Neutrophil (primary cell): ENCODE results near the gene IQSEC1.

Experiments
- H3K27ac ChIP-seq: fragments of 200-600 bp; sonication (generic); 2 replicates; pipeline ENCODE4 v1.5.1; 2016; ENCODE audit warnings: mild to moderate bottlenecking, moderate library complexity
- H3K27me3 ChIP-seq: fragments of 200-600 bp; sonication (generic); 2 replicates; pipeline ENCODE4 v1.6.0; 2016; ENCODE audit warnings: mild to moderate bottlenecking
- H3K36me3 ChIP-seq: fragments of 200-600 bp; sonication (generic); 2 replicates; pipeline ENCODE4 v1.5.1; 2017
- H3K4me1 ChIP-seq, 2 experiments: fragments of 200-600 bp in 1 of 2; sonication (generic) in 1 of 2; 1 replicate in 1 of 2; 2 replicates in 1 of 2; pipeline versions ENCODE4 v1.5.1 to v1.6.1; 2013 to 2016; ENCODE audit warnings: low read depth in 1 of 2, low read length in 1 of 2, mild to moderate bottlenecking in 1 of 2, moderate library complexity in 1 of 2; ENCODE audit not compliant: control insufficient read depth in 1 of 2, insufficient read depth in 1 of 2
- H3K4me3 ChIP-seq, 2 experiments: fragments of 200-600 bp in 1 of 2; sonication (generic) in 1 of 2; 1 replicate in 1 of 2; 2 replicates in 1 of 2; pipeline ENCODE4 v1.5.1; 2013 to 2016; ENCODE audit warnings: low read depth in 1 of 2, low read length in 1 of 2, mild to moderate bottlenecking in 1 of 2, moderate library complexity in 1 of 2
- H3K9me3 ChIP-seq: fragments of 200-600 bp; sonication (generic); 2 replicates; pipeline ENCODE4 v1.5.1; 2016
- CTCF ChIP-seq: fragments of 200-600 bp; sonication (generic); IDR thresholded peaks from 2 replicates; pipeline ENCODE4 v1.5.1; 2016; ENCODE audit warnings: antibody characterized with exemption

Gene IQSEC1

GRCh38 chr3:13091898-13092611 lies 18.8 kb upstream of the IQSEC1 start:
- Histone ChIP-seq H3K4me3 (no peak overlapping the region), H3K9me3 (no peaks in the 10 kb centered on the region), H3K27me3 (peaks cover 35% of the 10 kb centered on the region), H3K4me1 (peaks cover 8 to 9% of the 10 kb centered on the region in 2 experiments), H3K27ac (no peak overlapping the region), H3K36me3 (no peaks in the 10 kb centered on the region)
- peak; percentile 96 for TF ChIP-seq CTCF

GRCh38 chr3:13088028-13089006 lies 15.1 kb upstream of the IQSEC1 start:
- TF ChIP-seq CTCF = no peak
- H3K36me3 ChIP-seq = no peaks in the 10 kb centered on the region
- H3K27me3 ChIP-seq = peaks cover 2% of the 10 kb centered on the region
- H3K4me1 ChIP-seq = peaks cover 8 to 9% of the 10 kb centered on the region in 2 experiments
- no peaks in the 10 kb centered on the region for H3K9me3 ChIP-seq
- H3K4me3 ChIP-seq = no peak overlapping the region
- H3K27ac ChIP-seq = no peak overlapping the region

- TF ChIP-seq CTCF = no peak
- Histone ChIP-seq H3K4me1 (peaks cover 6 to 7% of the 10 kb centered on the region in 2 experiments), H3K4me3 (no peak overlapping the region), H3K27ac (no peak overlapping the region), H3K9me3 (no peaks in the 10 kb centered on the region), H3K27me3 (no peaks in the 10 kb centered on the region), H3K36me3 (no peaks in the 10 kb centered on the region)
Measured at GRCh38 chr3:13087320-13087990, 14.2 kb upstream of the IQSEC1 start.

- no peaks in the 10 kb centered on the region for H3K4me1 ChIP-seq
- no peak for TF ChIP-seq CTCF
- H3K4me3 ChIP-seq = no peak overlapping the region
Measured at GRCh38 chr3:13086531-13086981, 13.3 kb upstream of the IQSEC1 start.

GRCh38 chr3:13085846-13086179 lies 12.6 kb upstream of the IQSEC1 start:
- H3K36me3 ChIP-seq = no peaks in the 10 kb centered on the region
- H3K4me1 ChIP-seq = no peaks in the 10 kb centered on the region
- H3K27ac ChIP-seq = no peak overlapping the region
- no peak for TF ChIP-seq CTCF
- H3K27me3 ChIP-seq = no peaks in the 10 kb centered on the region
- no peaks in the 10 kb centered on the region for H3K9me3 ChIP-seq
- no peak overlapping the region for H3K4me3 ChIP-seq

More at GRCh38 chr3:13086531-13086981, 13.3 kb upstream of the IQSEC1 start:
- no peak overlapping the region for H3K27ac ChIP-seq
- no peaks in the 10 kb centered on the region for H3K36me3 ChIP-seq
- H3K9me3 ChIP-seq = no peaks in the 10 kb centered on the region
- H3K27me3 ChIP-seq = no peaks in the 10 kb centered on the region
